Muscle of leg (tissue), 11 donors: ENCODE data around the gene AHDC1. TPM values are rescaled to one million over a fixed set of nuclear protein-coding genes. Genes with fewer than 3 reads are reported as not detected.
A peak's percentile ranks its signal among the peaks of the same experiment; 100 is the strongest.

Experiments used
- DNase-seq: peaks from one replicate; pipeline ENCODE4 v3.0.0; 2013
- H3K27ac ChIP-seq: one replicate; pipeline ENCODE4 v1.5.1; 2013; ENCODE audit warnings: mild to moderate bottlenecking, low read length, control low read depth
- H3K27me3 ChIP-seq: one replicate; pipeline ENCODE4 v1.6.1; 2013; ENCODE audit warnings: low read length; ENCODE audit not compliant: control insufficient read depth, insufficient read depth
- H3K36me3 ChIP-seq: one replicate; pipeline ENCODE4 v1.6.1; 2013; ENCODE audit warnings: low read length; ENCODE audit not compliant: control insufficient read depth, insufficient read depth
- H3K4me1 ChIP-seq: one replicate; pipeline ENCODE4 v1.6.1; 2013; ENCODE audit warnings: low read length; ENCODE audit not compliant: control insufficient read depth, insufficient read depth
- H3K4me3 ChIP-seq: one replicate; pipeline ENCODE4 v1.5.1; 2013; ENCODE audit warnings: low read length, control low read depth
- H3K9me3 ChIP-seq: replicated peaks from 2 replicates; pipeline ENCODE4 v1.6.1; 2013; ENCODE audit warnings: low read depth, low read length; ENCODE audit not compliant: control insufficient read depth
- WGBS: methylation state at CpG from one replicate; pipeline ENCODE4 v1.1.5; 2013; ENCODE audit warnings: missing lambda C conversion rate; ENCODE audit not compliant: insufficient coverage; 5-methylcytosine and 5-hydroxymethylcytosine counted together
- polyA plus RNA-seq, 8 donors: library from polyadenylated mRNA; unstranded; fragments of 120-200 nt; gene quantifications; one replicate each; pipeline versions ENCODE4 v1.2.1 to v1.2.3, GENCODE V29; 2013; ENCODE audit warnings: inconsistent platforms in 1 of 8, low replicate concordance in 1 of 8; ENCODE audit not compliant: insufficient read length in 8 of 8, insufficient read depth in 1 of 8
- total RNA-seq: library from RNA; stranded (reverse); fragments of 120-200 nt; gene quantifications from one replicate; pipeline ENCODE4 v1.2.4, GENCODE V29; 2013

AHDC1 gene
- total and polyA plus RNA-seq, 9 donors, result 24.0 to 97.6 (median 86.5) TPM

DNA sequence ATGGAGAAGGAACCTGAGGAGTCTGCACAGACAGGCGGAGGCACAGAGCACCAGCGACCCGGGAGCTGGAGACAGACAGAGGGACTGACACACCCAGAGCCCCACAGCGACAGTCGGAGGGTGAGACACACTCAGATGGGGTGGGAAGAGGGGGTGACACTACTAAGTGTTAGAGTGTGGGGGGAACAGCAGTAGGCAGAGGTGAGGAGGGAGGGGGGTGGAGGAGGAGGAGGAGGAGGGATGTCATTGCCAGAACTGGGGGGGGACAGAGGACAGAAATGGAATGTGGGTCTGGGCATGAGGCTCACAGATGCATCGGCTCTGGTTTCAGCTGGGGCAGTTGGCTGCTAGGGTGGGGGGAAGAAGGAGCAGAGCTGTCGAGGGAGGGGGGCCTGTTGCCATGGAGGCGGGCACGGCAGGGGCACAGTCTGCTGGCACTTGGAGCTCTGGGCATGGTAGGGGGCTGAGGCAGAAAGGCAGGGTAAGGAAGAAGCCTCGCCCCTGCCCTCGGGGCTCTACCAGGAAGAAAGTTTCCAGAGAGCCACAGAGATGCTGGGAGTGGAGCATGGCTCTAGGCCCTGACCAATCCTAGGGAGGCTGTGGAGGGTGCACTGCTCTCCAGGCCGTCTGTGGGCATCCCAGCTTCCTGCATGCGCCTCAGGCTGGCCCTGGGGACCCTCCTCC is 37.3 kb downstream of the AHDC1 start:
- DNase-seq, result peak; percentile 80

GRCh38 chr1:27564710-27565649 is 39.0 kb downstream of the AHDC1 start:
- WGBS, result 65% methylated on average over 19 of the region's 26 CpGs
- Histone ChIP-seq H3K4me3 (peak overlapping the region; percentile 13), H3K9me3 (no peaks in the 10 kb centered on the region), H3K27me3 (no peaks in the 10 kb centered on the region), H3K4me1 (peaks cover 99% of the 10 kb centered on the region), H3K36me3 (peaks cover 34% of the 10 kb centered on the region), H3K27ac (peak overlapping the region; percentile 84)
- DNase-seq, result peak; percentile 78

More for the DNA sequence above, 37.3 kb downstream of the AHDC1 start:
- Histone ChIP-seq H3K36me3 (peaks cover 24% of the 10 kb centered on the region), H3K9me3 (no peaks in the 10 kb centered on the region), H3K27ac (peak overlapping the region; percentile 84), H3K4me3 (no peak overlapping the region), H3K27me3 (no peaks in the 10 kb centered on the region), H3K4me1 (peaks cover 99% of the 10 kb centered on the region)
- WGBS, result 37% methylated on average over 12 of the region's 13 CpGs

DNA sequence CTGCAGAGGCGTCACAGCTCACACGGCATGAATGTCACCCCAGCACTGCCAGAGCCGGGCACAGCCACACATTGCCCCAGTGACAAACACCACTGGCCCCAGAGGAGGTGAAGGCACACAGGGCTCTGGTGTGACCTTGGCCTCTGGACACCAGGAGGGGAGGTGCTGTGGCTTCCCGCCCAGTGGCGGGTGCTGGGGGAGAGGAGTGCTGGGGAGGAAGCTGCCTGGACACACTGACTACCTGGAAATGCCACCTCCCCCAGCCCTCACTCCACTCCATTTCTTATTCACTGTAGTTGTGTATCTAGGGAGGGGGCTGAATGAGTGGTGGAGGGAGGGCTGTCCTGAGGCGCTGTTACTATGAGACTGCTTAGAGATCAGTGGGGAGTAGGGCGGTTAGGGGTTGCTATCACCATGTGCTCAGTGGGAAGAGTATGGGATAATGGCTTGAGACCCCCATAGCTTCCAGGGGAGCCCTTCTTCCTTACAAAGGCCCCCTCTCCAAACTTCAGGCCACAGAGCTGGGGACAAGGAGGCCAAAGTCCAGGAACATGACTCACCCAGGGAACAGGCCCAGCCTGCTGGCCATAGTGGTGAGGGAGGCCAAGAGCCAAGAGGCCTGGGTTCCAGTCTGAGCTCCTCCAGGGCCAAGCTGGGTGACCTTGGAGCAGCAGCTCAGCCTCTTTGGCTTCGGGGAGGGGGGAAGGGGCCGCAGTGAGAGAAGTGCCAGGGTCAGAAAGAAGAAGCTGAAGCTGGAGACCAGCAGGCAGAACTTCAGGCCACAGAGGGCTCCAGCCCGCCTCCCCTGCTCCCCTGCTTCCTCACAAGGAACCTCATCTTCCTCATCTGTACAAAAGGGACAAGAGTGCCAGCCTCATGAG is 40.1 kb downstream of the AHDC1 start:
- Histone ChIP-seq H3K9me3 (no peaks in the 10 kb centered on the region), H3K4me1 (peaks cover 93% of the 10 kb centered on the region), H3K27me3 (no peaks in the 10 kb centered on the region), H3K36me3 (peaks cover 45% of the 10 kb centered on the region), H3K27ac (peak overlapping the region; percentile 84), H3K4me3 (no peak overlapping the region)
- DNase-seq, result no peak
- 69% methylated on average over 4 of the region's 10 CpGs for WGBS

- Histone ChIP-seq H3K4me1 (peaks cover 95% of the 10 kb centered on the region), H3K27me3 (no peaks in the 10 kb centered on the region), H3K9me3 (no peaks in the 10 kb centered on the region), H3K4me3 (no peak overlapping the region), H3K27ac (peak overlapping the region; percentile 84), H3K36me3 (peaks cover 51% of the 10 kb centered on the region)
- WGBS, result 48% methylated on average over 4 of the region's 4 CpGs
- no peak for DNase-seq
Observed at GRCh38 chr1:27563341-27563590, 40.7 kb downstream of the AHDC1 start.

- H3K36me3 ChIP-seq, result peaks cover 52% of the 10 kb centered on the region
- H3K9me3 ChIP-seq, result no peaks in the 10 kb centered on the region
- no peak for DNase-seq
- no peak overlapping the region for H3K4me3 ChIP-seq
- no peaks in the 10 kb centered on the region for H3K27me3 ChIP-seq
- peak overlapping the region; percentile 84 for H3K27ac ChIP-seq
- 50% methylated on average over 10 of the region's 18 CpGs for WGBS
- H3K4me1 ChIP-seq, result peaks cover 95% of the 10 kb centered on the region
Observed at GRCh38 chr1:27562534-27563340, 41.2 kb downstream of the AHDC1 start.

DNA sequence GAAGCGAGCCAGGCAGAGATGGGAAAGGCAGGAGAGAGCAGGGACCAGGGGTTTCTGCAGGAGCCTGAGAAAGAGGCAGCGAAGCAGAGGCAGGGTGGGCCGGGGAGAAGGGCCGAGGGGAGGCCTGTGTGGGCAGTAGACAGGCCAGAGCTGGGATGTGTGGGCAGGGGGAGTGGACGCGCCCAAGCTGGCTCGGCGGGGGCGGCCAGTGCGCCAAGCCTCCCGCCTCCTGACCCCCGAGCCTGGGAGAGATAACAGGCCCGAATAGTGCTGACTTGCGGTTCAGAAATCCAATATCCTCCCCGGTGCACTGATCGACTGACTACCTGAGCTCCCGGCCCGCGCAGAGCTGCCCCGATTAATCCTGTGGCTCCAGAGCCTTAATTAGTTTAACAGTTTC is 41.9 kb downstream of the AHDC1 start:
- H3K27me3 ChIP-seq, result no peaks in the 10 kb centered on the region
- peaks cover 53% of the 10 kb centered on the region for H3K36me3 ChIP-seq
- H3K4me3 ChIP-seq, result no peak overlapping the region
- H3K27ac ChIP-seq, result peak overlapping the region; percentile 84
- DNase-seq, result no peak
- H3K4me1 ChIP-seq, result peaks cover 95% of the 10 kb centered on the region
- 19% methylated on average over 20 of the region's 20 CpGs for WGBS
- H3K9me3 ChIP-seq, result no peaks in the 10 kb centered on the region

GRCh38 chr1:27561124-27561899 is 42.6 kb downstream of the AHDC1 start:
- peak overlapping the region; percentile 84 for H3K27ac ChIP-seq
- no peaks in the 10 kb centered on the region for H3K27me3 ChIP-seq
- no peaks in the 10 kb centered on the region for H3K9me3 ChIP-seq
- peaks cover 53% of the 10 kb centered on the region for H3K36me3 ChIP-seq
- 16% methylated on average over 6 of the region's 9 CpGs for WGBS
- peak; percentile 94 for DNase-seq
- peaks cover 95% of the 10 kb centered on the region for H3K4me1 ChIP-seq
- H3K4me3 ChIP-seq, result no peak overlapping the region

DNA sequence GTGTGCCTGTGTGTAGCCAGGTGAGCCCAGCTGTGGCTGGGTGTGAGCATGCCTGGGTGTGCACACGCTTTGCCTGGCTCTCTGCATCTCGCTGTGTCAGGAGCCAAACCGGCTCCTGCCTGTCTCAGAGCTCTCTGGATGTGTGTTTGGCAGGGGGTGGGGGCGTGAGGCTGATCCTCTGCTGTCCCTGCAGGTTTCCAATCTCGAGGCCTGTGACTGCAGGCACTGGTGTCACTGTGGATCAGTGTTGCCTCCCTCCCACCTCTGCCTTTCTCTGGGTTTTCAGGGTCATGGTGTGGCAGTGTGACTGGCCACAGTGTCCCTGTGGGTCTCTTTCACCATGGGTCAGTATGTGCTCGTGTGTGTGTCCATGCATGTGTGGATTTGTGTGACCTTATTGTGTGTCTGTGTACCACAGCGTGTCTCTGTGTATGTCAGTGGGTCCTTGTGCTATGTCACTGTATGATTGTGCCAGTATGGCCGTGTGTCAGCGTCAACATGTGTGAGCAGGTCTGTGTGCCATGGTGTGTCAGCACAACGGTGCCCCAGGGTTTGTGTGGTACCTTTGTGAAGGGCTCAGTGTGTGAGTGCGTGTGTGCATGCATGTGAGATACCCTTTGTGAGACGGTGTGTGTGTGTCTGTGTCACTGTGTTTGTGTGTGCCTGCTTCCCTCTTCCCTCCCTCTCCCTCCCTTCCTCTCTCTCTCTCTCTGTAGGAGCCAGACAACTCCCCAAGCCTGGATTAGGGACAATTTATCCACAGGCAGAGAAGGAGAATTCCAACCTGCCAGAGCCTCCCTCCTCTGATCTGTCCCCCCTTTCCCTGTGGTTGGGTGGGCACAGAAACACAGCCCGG is 43.4 kb downstream of the AHDC1 start:
- 26% methylated on average over 8 of the region's 13 CpGs for WGBS
- Histone ChIP-seq H3K36me3 (peaks cover 55% of the 10 kb centered on the region), H3K27ac (peak overlapping the region; percentile 84), H3K9me3 (no peaks in the 10 kb centered on the region), H3K4me3 (no peak overlapping the region), H3K27me3 (no peaks in the 10 kb centered on the region), H3K4me1 (peaks cover 95% of the 10 kb centered on the region)
- DNase-seq, result peak; percentile 82
